ENCODE measurements around the gene BRD7. TPM values are rescaled to one million over a fixed set of nuclear protein-coding genes. Genes with fewer than 3 reads are reported as not detected.

Gene BRD7
- total RNA-seq, 1 experiment from 2014 or later = 122 TPM

DNA sequence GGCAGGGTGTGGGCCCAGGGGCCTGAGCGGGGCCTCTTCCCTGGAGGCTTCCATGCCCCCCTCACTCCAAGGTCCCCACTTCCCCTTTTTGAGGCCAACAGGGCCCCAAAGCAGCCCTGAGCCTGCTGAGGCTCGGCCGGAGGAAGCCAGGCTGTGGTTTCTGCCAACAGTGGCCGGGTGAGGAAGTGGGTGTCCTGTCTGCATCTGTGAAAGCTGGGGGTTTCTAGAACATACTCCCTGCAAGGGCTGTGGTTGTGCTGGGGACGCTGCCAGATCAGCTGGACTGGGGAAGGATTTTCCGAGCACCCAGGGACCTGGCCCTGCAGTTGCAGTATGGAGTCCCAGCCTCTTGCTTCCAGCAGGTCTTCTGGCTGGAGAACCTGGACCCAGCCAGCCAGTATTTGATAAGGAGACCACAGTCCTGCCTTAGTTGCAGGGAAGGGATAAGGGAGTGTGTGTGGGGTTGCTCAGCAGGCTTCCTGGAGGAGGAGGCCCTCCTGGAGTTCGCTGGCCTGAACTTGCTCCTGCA is 86.7 kb downstream of the BRD7 start (continued):
- TF ChIP-seq, protein P1, sequence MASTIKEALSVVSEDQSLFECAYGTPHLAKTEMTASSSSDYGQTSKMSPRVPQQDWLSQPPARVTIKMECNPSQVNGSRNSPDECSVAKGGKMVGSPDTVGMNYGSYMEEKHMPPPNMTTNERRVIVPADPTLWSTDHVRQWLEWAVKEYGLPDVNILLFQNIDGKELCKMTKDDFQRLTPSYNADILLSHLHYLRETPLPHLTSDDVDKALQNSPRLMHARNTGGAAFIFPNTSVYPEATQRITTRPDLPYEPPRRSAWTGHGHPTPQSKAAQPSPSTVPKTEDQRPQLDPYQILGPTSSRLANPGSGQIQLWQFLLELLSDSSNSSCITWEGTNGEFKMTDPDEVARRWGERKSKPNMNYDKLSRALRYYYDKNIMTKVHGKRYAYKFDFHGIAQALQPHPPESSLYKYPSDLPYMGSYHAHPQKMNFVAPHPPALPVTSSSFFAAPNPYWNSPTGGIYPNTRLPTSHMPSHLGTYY (CRISPR knock-in tag; IDR thresholded peaks at IDR 0.05) = no peak
- no peak for TF ChIP-seq ZNF423 (CRISPR knock-in tag; IDR thresholded peaks at IDR 0.05)
- TF ChIP-seq, protein P2, sequence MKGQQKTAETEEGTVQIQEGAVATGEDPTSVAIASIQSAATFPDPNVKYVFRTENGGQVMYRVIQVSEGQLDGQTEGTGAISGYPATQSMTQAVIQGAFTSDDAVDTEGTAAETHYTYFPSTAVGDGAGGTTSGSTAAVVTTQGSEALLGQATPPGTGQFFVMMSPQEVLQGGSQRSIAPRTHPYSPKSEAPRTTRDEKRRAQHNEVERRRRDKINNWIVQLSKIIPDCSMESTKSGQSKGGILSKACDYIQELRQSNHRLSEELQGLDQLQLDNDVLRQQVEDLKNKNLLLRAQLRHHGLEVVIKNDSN (CRISPR knock-in tag; IDR thresholded peaks at IDR 0.05) = no peak
- no peak for TF ChIP-seq EMX1 (CRISPR knock-in tag; IDR thresholded peaks at IDR 0.05)
- no peak for TF ChIP-seq TP53 (CRISPR knock-in tag; IDR thresholded peaks at IDR 0.05)

DNA sequence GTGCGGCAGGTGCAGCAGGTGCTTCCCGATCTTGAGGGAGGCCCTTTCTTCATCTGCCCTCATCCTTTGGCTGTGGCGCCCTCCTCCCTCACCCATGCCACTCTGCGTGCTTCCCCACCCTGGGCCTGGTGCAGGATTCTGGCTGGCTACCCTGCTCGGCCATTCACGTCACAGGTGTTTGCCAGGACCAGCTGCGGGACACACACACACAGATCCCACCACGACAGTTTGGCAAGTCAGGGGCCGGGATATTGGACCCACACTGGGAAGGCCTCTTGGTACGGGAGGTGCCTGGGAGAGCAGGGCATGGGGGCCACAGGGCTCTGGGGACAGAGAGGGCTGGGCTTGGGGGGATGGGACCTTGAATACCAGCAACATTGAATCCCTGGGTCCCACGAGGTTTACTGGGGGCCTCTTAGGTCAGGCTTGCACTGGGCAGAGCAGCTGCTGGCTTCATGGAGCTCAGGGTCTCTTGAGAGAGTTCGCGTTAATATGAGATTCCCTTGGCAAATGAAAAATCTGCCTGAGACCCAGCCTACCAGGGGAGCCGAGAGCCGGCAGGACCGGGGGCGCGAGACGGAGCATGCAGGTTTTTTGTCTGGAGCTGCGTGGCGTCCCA is 87.3 kb downstream of the BRD7 start:
- no peak; the same call in 1 of the 2 replicates for ATAC-seq
- no peak for DNase-seq (ENCODE audit: low spot score)
- peaks cover 4% of the 10 kb centered on the region; the same call in 1 of the 2 replicates for H3K36me3 Mint-ChIP-seq
- peaks cover 14% of the 10 kb centered on the region for H3K4me1 Mint-ChIP-seq
- CTCF ChIA-PET = interaction anchor here (1.3 kb wide), 1 partner anchor 384 kb away, joined by 4 read pairs; no protein-coding TSS in a partner anchor
- TF ChIP-seq MYBL2 (CRISPR knock-in tag; IDR thresholded peaks at IDR 0.05) = no peak
- TF ChIP-seq, protein P3, sequence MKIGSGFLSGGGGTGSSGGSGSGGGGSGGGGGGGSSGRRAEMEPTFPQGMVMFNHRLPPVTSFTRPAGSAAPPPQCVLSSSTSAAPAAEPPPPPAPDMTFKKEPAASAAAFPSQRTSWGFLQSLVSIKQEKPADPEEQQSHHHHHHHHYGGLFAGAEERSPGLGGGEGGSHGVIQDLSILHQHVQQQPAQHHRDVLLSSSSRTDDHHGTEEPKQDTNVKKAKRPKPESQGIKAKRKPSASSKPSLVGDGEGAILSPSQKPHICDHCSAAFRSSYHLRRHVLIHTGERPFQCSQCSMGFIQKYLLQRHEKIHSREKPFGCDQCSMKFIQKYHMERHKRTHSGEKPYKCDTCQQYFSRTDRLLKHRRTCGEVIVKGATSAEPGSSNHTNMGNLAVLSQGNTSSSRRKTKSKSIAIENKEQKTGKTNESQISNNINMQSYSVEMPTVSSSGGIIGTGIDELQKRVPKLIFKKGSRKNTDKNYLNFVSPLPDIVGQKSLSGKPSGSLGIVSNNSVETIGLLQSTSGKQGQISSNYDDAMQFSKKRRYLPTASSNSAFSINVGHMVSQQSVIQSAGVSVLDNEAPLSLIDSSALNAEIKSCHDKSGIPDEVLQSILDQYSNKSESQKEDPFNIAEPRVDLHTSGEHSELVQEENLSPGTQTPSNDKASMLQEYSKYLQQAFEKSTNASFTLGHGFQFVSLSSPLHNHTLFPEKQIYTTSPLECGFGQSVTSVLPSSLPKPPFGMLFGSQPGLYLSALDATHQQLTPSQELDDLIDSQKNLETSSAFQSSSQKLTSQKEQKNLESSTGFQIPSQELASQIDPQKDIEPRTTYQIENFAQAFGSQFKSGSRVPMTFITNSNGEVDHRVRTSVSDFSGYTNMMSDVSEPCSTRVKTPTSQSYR (CRISPR knock-in tag; IDR thresholded peaks at IDR 0.05) = no peak
- no peak for TF ChIP-seq ETV6 (CRISPR knock-in tag; IDR thresholded peaks at IDR 0.05)
- TF ChIP-seq, protein P4, sequence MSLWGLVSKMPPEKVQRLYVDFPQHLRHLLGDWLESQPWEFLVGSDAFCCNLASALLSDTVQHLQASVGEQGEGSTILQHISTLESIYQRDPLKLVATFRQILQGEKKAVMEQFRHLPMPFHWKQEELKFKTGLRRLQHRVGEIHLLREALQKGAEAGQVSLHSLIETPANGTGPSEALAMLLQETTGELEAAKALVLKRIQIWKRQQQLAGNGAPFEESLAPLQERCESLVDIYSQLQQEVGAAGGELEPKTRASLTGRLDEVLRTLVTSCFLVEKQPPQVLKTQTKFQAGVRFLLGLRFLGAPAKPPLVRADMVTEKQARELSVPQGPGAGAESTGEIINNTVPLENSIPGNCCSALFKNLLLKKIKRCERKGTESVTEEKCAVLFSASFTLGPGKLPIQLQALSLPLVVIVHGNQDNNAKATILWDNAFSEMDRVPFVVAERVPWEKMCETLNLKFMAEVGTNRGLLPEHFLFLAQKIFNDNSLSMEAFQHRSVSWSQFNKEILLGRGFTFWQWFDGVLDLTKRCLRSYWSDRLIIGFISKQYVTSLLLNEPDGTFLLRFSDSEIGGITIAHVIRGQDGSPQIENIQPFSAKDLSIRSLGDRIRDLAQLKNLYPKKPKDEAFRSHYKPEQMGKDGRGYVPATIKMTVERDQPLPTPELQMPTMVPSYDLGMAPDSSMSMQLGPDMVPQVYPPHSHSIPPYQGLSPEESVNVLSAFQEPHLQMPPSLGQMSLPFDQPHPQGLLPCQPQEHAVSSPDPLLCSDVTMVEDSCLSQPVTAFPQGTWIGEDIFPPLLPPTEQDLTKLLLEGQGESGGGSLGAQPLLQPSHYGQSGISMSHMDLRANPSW (CRISPR knock-in tag; conservative IDR thresholded peaks at IDR 0.05; ENCODE audit: low read depth) = no peak
- no peak for TF ChIP-seq KAT7 (CRISPR knock-in tag; IDR thresholded peaks at IDR 0.05; ENCODE audit: borderline replicate concordance)
- no peak for TF ChIP-seq ESRRA (CRISPR knock-in tag; IDR thresholded peaks at IDR 0.05; ENCODE audit: borderline replicate concordance)
- no peak for TF ChIP-seq JAZF1 (CRISPR knock-in tag; IDR thresholded peaks at IDR 0.05)
- TF ChIP-seq NFYB (CRISPR knock-in tag; conservative IDR thresholded peaks at IDR 0.05; ENCODE audit: low read depth) = no peak
- no peak for TF ChIP-seq ZNF232 (CRISPR knock-in tag; IDR thresholded peaks at IDR 0.05)
- TF ChIP-seq, protein P5, sequence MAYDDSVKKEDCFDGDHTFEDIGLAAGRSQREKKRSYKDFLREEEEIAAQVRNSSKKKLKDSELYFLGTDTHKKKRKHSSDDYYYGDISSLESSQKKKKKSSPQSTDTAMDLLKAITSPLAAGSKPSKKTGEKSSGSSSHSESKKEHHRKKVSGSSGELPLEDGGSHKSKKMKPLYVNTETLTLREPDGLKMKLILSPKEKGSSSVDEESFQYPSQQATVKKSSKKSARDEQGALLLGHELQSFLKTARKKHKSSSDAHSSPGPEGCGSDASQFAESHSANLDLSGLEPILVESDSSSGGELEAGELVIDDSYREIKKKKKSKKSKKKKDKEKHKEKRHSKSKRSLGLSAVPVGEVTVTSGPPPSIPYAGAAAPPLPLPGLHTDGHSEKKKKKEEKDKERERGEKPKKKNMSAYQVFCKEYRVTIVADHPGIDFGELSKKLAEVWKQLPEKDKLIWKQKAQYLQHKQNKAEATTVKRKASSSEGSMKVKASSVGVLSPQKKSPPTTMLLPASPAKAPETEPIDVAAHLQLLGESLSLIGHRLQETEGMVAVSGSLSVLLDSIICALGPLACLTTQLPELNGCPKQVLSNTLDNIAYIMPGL (CRISPR knock-in tag; IDR thresholded peaks at IDR 0.05) = no peak
- TF ChIP-seq NR3C1 (CRISPR knock-in tag; conservative IDR thresholded peaks at IDR 0.05; ENCODE audit: low read depth) = no peak
- TF ChIP-seq, protein P6, sequence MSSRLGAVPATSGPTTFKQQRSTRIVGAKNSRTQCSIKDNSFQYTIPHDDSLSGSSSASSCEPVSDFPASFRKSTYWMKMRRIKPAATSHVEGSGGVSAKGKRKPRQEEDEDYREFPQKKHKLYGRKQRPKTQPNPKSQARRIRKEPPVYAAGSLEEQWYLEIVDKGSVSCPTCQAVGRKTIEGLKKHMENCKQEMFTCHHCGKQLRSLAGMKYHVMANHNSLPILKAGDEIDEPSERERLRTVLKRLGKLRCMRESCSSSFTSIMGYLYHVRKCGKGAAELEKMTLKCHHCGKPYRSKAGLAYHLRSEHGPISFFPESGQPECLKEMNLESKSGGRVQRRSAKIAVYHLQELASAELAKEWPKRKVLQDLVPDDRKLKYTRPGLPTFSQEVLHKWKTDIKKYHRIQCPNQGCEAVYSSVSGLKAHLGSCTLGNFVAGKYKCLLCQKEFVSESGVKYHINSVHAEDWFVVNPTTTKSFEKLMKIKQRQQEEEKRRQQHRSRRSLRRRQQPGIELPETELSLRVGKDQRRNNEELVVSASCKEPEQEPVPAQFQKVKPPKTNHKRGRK (CRISPR knock-in tag; IDR thresholded peaks at IDR 0.05; ENCODE audit: borderline replicate concordance) = no peak
- TF ChIP-seq, protein P7, sequence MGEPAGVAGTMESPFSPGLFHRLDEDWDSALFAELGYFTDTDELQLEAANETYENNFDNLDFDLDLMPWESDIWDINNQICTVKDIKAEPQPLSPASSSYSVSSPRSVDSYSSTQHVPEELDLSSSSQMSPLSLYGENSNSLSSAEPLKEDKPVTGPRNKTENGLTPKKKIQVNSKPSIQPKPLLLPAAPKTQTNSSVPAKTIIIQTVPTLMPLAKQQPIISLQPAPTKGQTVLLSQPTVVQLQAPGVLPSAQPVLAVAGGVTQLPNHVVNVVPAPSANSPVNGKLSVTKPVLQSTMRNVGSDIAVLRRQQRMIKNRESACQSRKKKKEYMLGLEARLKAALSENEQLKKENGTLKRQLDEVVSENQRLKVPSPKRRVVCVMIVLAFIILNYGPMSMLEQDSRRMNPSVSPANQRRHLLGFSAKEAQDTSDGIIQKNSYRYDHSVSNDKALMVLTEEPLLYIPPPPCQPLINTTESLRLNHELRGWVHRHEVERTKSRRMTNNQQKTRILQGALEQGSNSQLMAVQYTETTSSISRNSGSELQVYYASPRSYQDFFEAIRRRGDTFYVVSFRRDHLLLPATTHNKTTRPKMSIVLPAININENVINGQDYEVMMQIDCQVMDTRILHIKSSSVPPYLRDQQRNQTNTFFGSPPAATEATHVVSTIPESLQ (CRISPR knock-in tag; IDR thresholded peaks at IDR 0.05) = no peak
- no peak for TF ChIP-seq GABPB1 (CRISPR knock-in tag; IDR thresholded peaks at IDR 0.05)
- TF ChIP-seq TP53 (CRISPR knock-in tag; IDR thresholded peaks at IDR 0.05) = no peak
- no peak for TF ChIP-seq MXD4 (CRISPR knock-in tag; IDR thresholded peaks at IDR 0.05; ENCODE audit: borderline replicate concordance)
- TF ChIP-seq FOXP1 (CRISPR knock-in tag; IDR thresholded peaks at IDR 0.05; ENCODE audit: borderline replicate concordance) = no peak
- H3K9me3 Mint-ChIP-seq = peaks cover 7% of the 10 kb centered on the region
- no peaks in the 10 kb centered on the region; the same call in 1 of the 2 replicates for H3K27me3 Mint-ChIP-seq (ENCODE audit: low read depth)
- POLR2A ChIA-PET = no interaction called here
- no peak overlapping the region for H3K4me3 Mint-ChIP-seq
- no peak overlapping the region for H3K27ac Mint-ChIP-seq
